Stimulated activated CD8-positive, alpha-beta memory T cell treated with anti-CD3 and anti-CD28 coated beads, Interleukin-7, amount 100 ng/mL, for 48 hours (primary cell): ENCODE data around the gene TCF20.

Experiments
- DNase-seq, 2 donors: peaks; one replicate each; pipeline ENCODE4 v3.0.0-alpha.2; 2020; ENCODE audit warnings: low read depth in 1 of 2; ENCODE audit errors: extremely low read depth in 1 of 2

Gene TCF20

DNA sequence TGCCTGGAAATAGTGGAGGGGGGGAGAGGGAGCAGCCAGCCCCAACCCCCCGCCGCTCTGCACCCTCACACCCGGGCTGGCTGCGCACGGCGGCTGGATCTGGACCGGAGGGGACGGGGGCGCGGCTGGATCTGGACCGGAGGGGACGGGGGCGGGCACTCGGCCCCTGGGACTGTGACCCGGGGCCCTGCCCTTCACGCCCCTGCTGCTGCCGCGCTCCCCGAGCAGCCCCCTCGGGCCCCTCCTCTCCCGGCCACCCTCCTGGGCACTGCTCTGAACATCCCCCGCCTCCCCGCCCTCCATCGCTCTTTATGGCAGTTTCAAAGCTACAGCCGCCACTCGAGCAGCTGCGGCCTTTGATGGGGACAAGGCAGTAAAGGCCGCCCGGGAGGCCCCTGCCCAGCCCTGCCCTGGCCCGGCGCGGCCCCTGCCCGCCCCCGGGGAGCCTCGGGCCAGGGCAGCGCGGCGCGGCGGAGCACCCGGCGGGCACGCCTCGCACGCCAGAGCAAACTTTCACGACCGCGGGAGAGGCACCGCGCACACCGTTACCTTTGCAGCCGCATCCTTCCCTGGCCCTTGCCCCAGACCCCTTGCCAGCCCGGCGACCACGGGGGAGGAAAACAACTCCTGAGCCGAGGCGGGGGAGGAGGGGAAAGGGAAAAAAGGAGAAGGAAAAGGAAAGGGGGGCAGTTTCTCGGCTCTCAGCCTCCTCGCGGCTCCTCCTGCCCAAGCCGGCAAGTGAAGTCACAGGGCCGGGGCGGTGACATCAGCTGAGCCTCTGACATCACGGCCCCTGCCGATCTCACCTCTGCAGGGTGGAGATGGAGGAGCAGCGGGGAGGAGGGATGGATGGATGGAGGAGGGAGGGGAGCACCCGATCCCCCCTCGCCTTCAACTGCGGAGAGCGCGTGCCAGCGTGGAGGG, 13.1 kb upstream of the TCF20 start:
- no peak for DNase-seq

DNA sequence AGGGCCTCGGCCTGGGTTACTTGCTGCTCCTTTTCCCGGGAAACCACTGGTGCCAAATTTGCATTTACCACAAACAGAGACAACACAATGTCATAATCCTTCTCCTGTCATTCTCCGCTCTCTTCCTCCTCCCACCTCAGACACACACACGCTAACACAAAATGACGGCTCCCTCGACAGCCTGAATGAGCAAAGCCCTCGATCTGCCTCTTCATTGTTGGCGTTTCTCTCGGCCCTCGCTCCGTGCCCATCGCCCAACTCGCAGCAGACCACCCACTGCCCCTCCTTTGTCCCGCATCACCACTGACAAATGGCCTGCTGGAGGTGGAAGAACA, 12.5 kb upstream of the TCF20 start:
- no peak for DNase-seq

GRCh38 chr22:42282252-42282942, 11.9 kb upstream of the TCF20 start:
- no peak for DNase-seq

- DNase-seq = no peak
Observed at GRCh38 chr22:42281706-42282251, 11.3 kb upstream of the TCF20 start.

DNA sequence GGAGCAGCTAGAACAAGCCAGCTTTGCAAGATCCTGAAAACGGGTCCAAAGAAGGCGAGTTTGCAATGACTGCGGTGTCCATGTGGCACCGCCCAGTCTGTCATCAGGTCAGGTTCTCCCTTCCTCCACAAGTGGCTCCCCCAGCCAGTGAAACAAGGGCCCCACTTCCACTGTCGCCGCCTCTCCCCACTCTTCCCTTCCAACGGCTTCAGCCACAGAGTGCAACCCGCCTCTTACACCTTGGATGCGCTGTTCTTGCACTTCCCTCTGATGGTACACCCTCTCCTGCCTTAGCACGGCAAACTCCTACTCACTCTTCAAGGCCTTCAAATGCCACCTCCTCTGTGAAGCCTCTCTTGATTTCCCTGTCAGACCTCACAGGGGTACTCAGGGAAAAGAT, 10.8 kb upstream of the TCF20 start:
- no peak for DNase-seq

DNA sequence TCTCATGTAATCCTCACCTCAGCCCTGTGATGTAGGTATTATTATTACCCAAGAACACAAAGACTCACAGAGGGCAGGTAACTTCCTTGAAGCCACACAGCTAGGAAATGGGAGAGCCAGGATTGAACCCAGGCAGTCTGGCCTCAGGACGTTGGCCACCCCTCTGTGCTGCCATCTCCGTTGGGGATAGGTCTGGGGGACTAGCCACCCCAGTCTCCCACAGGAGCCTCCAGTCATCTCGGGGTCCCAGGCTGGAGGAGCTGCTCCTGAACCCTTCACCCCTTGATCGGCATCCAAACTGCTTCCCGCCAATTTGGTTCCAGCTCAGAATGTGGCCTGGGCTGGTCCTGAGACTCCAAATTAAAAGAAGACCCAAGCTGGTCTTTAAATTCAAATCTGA, 10.4 kb upstream of the TCF20 start:
- DNase-seq = no peak

GRCh38 chr22:42280140-42280539, 9.7 kb upstream of the TCF20 start:
- DNase-seq = no peak

DNA sequence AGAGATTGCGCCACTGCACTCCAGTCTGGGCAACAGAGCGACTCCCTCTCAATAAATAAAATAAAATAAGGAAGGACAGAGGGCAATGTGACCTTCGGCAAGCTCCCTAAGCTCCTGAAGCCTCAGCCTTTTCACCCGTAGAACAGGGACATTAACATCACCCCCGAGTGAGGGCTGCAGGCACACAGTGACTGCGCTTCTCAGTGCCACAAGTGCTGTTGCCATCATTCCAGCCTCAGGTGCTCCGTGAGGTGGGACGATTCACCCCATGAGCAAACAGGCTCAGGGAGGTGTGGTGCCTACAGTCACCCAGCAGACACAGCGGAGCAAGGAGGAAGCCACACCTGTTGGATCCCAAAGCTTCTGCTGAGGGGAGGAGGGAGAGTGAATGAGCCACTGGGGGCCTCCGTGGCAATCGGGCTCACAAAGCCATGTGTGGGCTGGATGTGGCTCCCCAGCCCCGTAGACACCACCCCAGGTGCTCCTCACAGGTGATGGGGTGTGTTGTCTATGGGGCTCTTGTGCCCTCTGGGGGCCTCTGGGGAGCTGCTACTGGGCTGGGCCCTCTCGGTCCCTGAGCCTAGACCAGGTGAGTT, 9.1 kb upstream of the TCF20 start:
- DNase-seq = no peak

GRCh38 chr22:42277988-42278776, 7.7 kb upstream of the TCF20 start:
- DNase-seq = no peak

- no peak for DNase-seq
Observed at GRCh38 chr22:42277232-42277753, 6.8 kb upstream of the TCF20 start.

- no peak for DNase-seq
Observed at GRCh38 chr22:42275970-42276369, 5.5 kb upstream of the TCF20 start.

GRCh38 chr22:42275176-42275575, 4.7 kb upstream of the TCF20 start:
- DNase-seq = no peak

DNA sequence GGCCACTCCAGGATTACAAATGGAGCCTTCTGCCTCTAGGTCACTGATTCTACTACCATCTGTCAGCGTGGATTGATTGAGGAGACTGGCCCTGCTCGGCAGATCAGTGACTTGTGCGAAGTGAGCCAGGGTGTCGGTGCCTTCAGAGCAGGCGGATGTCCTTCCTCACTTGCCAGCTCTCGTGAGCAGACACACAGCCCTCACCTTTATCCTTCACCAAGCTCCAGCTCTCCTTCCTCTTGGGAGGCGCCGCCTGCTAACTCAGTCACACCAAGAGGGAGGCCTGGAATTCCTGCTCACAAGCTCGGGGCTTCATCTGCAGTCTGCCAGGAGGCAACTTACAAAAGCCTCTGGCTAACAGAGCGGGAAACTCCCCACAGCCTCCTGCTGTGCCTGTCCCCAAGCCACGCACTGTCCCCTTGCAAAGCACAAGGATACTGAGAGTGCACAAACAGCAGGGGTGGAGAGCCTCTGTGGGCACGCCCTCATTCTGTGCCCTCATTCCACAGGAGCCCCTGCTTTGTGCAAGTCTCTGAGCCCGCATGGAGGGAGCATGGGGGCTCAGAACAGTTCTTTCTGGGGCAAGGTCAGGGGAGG, 3.5 kb upstream of the TCF20 start:
- no peak for DNase-seq

- no peak for DNase-seq
Observed at GRCh38 chr22:42272431-42272999, 2.1 kb upstream of the TCF20 start.

DNA sequence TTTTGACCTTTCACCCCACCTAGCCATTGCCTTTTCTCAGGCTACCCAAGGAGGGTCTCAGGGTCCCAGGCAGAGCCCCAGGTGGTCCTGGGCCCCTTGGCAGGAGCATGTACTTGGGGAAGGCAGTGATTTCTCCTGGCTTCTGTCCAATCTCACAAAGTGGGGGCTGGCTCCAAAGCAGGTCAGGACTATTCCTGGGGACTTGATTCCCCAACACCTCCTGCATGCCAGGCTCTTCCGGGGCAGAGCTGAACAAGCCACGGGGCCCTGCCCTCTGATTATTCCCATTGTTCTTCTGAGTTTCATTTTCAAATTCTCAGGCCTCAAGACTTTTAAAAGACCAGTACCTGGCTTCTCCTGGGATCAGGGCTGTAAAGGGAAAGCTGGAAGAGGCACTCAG, 1.5 kb upstream of the TCF20 start:
- no peak for DNase-seq

- no peak for DNase-seq
Observed at GRCh38 chr22:42271191-42271813, 849 bp upstream of the TCF20 start.

- no peak for DNase-seq
Observed at GRCh38 chr22:42270176-42270509, 310 bp downstream of the TCF20 start.

- DNase-seq = peak; percentile 49 to 71
Observed at GRCh38 chr22:42269432-42270175, 849 bp downstream of the TCF20 start.

DNA sequence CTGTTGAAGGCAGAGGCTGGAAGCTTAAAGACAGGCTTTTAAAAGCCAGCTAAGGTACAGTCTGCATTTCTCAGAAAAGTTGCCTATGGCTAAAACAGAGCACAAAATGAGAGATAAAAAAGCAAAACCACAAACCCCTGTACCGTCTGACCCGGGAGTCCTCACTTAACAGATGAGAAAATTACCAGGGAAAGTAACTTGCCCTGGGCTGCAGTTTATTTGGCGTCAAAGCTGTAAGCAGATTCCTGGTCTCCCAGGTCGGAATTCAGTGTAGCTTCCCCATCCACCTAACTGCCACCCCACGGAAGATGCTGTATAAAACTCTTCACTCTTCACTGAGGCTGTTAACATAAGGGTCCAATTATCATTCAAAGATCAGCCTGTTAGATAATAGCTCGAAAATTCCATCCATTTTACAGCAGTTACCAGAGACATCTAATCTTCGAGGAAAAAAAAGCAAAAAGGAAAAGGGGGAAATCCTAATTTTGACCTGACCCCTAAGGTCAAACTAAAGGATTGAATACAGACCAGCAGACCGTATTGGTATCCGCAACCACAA, 1.5 kb downstream of the TCF20 start:
- DNase-seq = no peak
